Measurements from ENCODE around the gene ZFPM1. TPM values are rescaled to one million over a fixed set of nuclear protein-coding genes. Genes with fewer than 3 reads are reported as not detected.

The ZFPM1 gene
- total and polyA plus RNA-seq, 4 donors: 0.57 to 9.0 (median 2.8) TPM

- Histone ChIP-seq H3K27me3 (ENCODE audit: control insufficient read depth in 3 of 3, insufficient read depth in 3 of 3, low read length in 2 of 3) (no peaks in the 10 kb centered on the region), H3K27ac (ENCODE audit: low read depth in 1 of 2, low read length in 1 of 2) (no peak overlapping the region), H3K9ac (ENCODE audit: insufficient read depth in 1 of 2, low read length in 2 of 2) (no peak overlapping the region), H3K36me3 (ENCODE audit: control insufficient read depth in 4 of 4, insufficient read depth in 4 of 4, low read length in 4 of 4) (no peaks in the 10 kb centered on the region), H3K4me3 (no peak overlapping the region), H3K9me3 (ENCODE audit: control insufficient read depth in 4 of 4, insufficient read depth in 3 of 4, low read length in 3 of 4) (peaks cover 0 to 4% (median 0%) of the 10 kb centered on the region in 4 donors), H3K4me1 (ENCODE audit: control insufficient read depth in 5 of 5, insufficient read depth in 5 of 5, low read length in 5 of 5) (peaks cover 0 to 18% (median 0%) of the 10 kb centered on the region in 5 donors)
- no peak for DNase-seq
- 88 to 89% methylated on average over 26 of the region's 26 CpGs for WGBS, 2 donors
- TF ChIP-seq CTCF (IDR thresholded peaks at IDR 0.05; ENCODE audit: control extremely low read depth, extremely low read depth): no peak
- ATAC-seq (ENCODE audit: insufficient read depth, low FRiP score): no peak
Observed at GRCh38 chr16:88446736-88447135, 6.3 kb upstream of the ZFPM1 start.

GRCh38 chr16:88447881-88448280, 5.2 kb upstream of the ZFPM1 start:
- no peak overlapping the region for H3K4me3 ChIP-seq
- H3K9ac ChIP-seq (ENCODE audit: insufficient read depth in 1 of 2, low read length in 2 of 2): no peak overlapping the region
- H3K36me3 ChIP-seq (ENCODE audit: control insufficient read depth in 4 of 4, insufficient read depth in 4 of 4, low read length in 4 of 4): no peaks in the 10 kb centered on the region
- no peaks in the 10 kb centered on the region for H3K27me3 ChIP-seq (ENCODE audit: control insufficient read depth in 3 of 3, insufficient read depth in 3 of 3, low read length in 2 of 3)
- WGBS, 2 donors: 48 to 51% methylated on average over 5 of the region's 5 CpGs
- H3K27ac ChIP-seq (ENCODE audit: low read depth in 1 of 2, low read length in 1 of 2): no peak overlapping the region
- ATAC-seq (ENCODE audit: insufficient read depth, low FRiP score) (no peak), DNase-seq (no peak)
- peaks cover 0 to 16% (median 5%) of the 10 kb centered on the region in 5 donors for H3K4me1 ChIP-seq (ENCODE audit: control insufficient read depth in 5 of 5, insufficient read depth in 5 of 5, low read length in 5 of 5)
- H3K9me3 ChIP-seq (ENCODE audit: control insufficient read depth in 4 of 4, insufficient read depth in 3 of 4, low read length in 3 of 4): peaks cover 0 to 4% (median 0%) of the 10 kb centered on the region in 4 donors
- TF ChIP-seq CTCF (IDR thresholded peaks at IDR 0.05; ENCODE audit: control extremely low read depth, extremely low read depth): no peak

DNA sequence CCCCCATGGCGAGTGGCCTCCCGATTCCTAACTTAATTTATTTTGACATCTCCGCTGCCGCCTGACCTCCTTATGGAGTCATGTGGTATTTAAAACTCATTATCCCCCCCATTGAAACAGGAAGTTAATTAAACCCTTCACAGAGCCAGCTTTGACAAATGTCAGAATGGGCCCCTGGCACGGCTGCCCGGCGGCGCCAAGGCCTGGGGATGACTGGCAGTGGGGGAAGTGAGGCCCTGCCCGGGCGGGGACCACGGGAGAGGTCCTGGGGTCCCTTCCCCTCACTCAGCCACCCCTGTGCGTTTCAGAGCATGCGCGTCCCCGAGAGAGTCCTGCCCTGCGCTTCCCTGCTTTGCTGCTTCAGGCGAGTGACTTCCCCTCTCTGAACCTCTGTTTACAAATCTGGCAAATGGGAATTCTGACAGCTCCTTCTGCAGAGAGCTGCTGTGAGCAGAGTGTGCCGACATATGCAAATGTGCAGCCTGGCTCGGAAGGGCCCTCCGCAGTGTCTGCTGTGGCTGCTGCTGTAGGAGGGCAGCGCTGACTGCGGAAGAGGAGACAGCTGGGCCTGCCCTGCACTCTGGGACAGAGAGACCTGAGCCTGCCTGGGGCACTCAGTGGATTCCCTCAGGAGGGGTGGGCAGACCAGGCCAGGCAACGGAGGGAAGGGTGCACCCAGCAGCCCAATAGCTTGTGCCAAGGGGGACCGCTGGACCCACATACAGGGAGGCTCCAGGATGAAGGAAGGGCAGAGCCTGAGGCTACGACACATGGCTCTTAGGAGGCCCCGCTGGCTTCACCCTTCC, 4.4 kb upstream of the ZFPM1 start:
- no peak for DNase-seq

More for the DNA sequence above, 4.4 kb upstream of the ZFPM1 start:
- no peak overlapping the region for H3K27ac ChIP-seq (ENCODE audit: low read depth in 1 of 2, low read length in 1 of 2)
- H3K4me3 ChIP-seq: no peak overlapping the region
- H3K9ac ChIP-seq (ENCODE audit: insufficient read depth in 1 of 2, low read length in 2 of 2): no peak overlapping the region
- no peak for ATAC-seq (ENCODE audit: insufficient read depth, low FRiP score)
- no peaks in the 10 kb centered on the region for H3K27me3 ChIP-seq (ENCODE audit: control insufficient read depth in 3 of 3, insufficient read depth in 3 of 3, low read length in 2 of 3)
- H3K4me1 ChIP-seq (ENCODE audit: control insufficient read depth in 5 of 5, insufficient read depth in 5 of 5, low read length in 5 of 5): peaks cover 0 to 14% (median 5%) of the 10 kb centered on the region in 5 donors
- H3K36me3 ChIP-seq (ENCODE audit: control insufficient read depth in 4 of 4, insufficient read depth in 4 of 4, low read length in 4 of 4): no peaks in the 10 kb centered on the region
- no peak for TF ChIP-seq CTCF (IDR thresholded peaks at IDR 0.05; ENCODE audit: control extremely low read depth, extremely low read depth)
- no peaks in the 10 kb centered on the region for H3K9me3 ChIP-seq (ENCODE audit: control insufficient read depth in 4 of 4, insufficient read depth in 3 of 4, low read length in 3 of 4)
- 36 to 50% methylated on average over 26 of the region's 26 CpGs for WGBS, 2 donors

All from lung (tissue), 12 donors.